ENCODE results near the gene RTN1.
"Not testable (repeated sequence)": the region's sequence is repeated elsewhere in the genome, so short reads cannot be mapped to it uniquely, and the experiment has no call there.

Gene RTN1

GRCh38 chr14:59657769-59658168 is 212.8 kb downstream of the RTN1 start:
- H3K4me1 ChIP-seq (ENCODE audit: control insufficient read depth, insufficient read depth, low read length): no peaks in the 10 kb centered on the region
- no peaks in the 10 kb centered on the region for H3K36me3 ChIP-seq (ENCODE audit: control insufficient read depth, insufficient read depth, low read length)

GRCh38 chr14:59656473-59656872 is 214.1 kb downstream of the RTN1 start:
- H3K9ac ChIP-seq (ENCODE audit: low read depth, low read length): no peak overlapping the region
- no peaks in the 10 kb centered on the region for H3K36me3 ChIP-seq (ENCODE audit: control insufficient read depth, insufficient read depth, low read length)
- H3K27me3 ChIP-seq (ENCODE audit: control insufficient read depth, insufficient read depth, low read length): no peaks in the 10 kb centered on the region
- no peaks in the 10 kb centered on the region for H3K4me1 ChIP-seq (ENCODE audit: control insufficient read depth, insufficient read depth, low read length)
- peaks cover 6% of the 10 kb centered on the region; the same call in 1 of the 2 replicates for H3K9me3 ChIP-seq (ENCODE audit: control insufficient read depth, insufficient read depth, low read length)
- no peak overlapping the region for H3K27ac ChIP-seq (ENCODE audit: low read depth, low read length)
- H3K4me3 ChIP-seq (ENCODE audit: low read depth, low read length): no peak overlapping the region

More at GRCh38 chr14:59657769-59658168, 212.8 kb downstream of the RTN1 start:
- Histone ChIP-seq H3K9ac (ENCODE audit: low read depth, low read length) (no peak overlapping the region), H3K27ac (ENCODE audit: low read depth, low read length) (no peak overlapping the region), H3K4me3 (ENCODE audit: low read depth, low read length) (no peak overlapping the region), H3K9me3 (ENCODE audit: control insufficient read depth, insufficient read depth, low read length) (peaks cover 6% of the 10 kb centered on the region; the same call in 1 of the 2 replicates), H3K27me3 (ENCODE audit: control insufficient read depth, insufficient read depth, low read length) (no peaks in the 10 kb centered on the region)

DNA sequence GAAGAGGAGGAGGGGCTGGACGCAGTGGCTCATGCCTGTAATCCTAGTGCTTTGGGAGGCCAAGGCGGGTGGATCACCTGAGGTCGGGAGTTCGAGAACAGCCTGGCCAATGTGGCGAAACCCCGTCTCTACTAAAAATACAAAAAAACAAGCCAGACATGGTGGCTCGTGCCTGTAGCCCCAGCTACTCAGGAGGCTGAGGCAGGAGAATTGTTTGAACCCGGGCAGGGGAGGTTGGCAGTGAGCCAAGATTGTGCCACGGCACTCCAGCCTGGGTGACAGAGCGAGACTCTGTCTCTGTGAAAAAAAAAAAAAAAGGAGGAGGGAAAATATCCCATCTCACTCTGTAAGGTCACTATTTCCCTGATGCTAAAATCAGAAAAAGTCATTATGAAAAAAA is 216.4 kb downstream of the RTN1 start:
- H3K27me3 ChIP-seq (ENCODE audit: control insufficient read depth, insufficient read depth, low read length); H3K9ac ChIP-seq (ENCODE audit: low read depth, low read length); H3K9me3 ChIP-seq (ENCODE audit: control insufficient read depth, insufficient read depth, low read length); H3K4me3 ChIP-seq (ENCODE audit: low read depth, low read length); H3K36me3 ChIP-seq (ENCODE audit: control insufficient read depth, insufficient read depth, low read length); H3K4me1 ChIP-seq (ENCODE audit: control insufficient read depth, insufficient read depth, low read length); H3K27ac ChIP-seq (ENCODE audit: low read depth, low read length): not testable (repeated sequence)

- H3K36me3 ChIP-seq (ENCODE audit: control insufficient read depth, insufficient read depth, low read length); H3K27me3 ChIP-seq (ENCODE audit: control insufficient read depth, insufficient read depth, low read length); H3K27ac ChIP-seq (ENCODE audit: low read depth, low read length); H3K9ac ChIP-seq (ENCODE audit: low read depth, low read length); H3K4me1 ChIP-seq (ENCODE audit: control insufficient read depth, insufficient read depth, low read length); H3K4me3 ChIP-seq (ENCODE audit: low read depth, low read length): not testable (repeated sequence)
- peaks cover 29% of the 10 kb centered on the region for H3K9me3 ChIP-seq (ENCODE audit: control insufficient read depth, insufficient read depth, low read length)
Observed at GRCh38 chr14:59646832-59647231, 223.7 kb downstream of the RTN1 start.

DNA sequence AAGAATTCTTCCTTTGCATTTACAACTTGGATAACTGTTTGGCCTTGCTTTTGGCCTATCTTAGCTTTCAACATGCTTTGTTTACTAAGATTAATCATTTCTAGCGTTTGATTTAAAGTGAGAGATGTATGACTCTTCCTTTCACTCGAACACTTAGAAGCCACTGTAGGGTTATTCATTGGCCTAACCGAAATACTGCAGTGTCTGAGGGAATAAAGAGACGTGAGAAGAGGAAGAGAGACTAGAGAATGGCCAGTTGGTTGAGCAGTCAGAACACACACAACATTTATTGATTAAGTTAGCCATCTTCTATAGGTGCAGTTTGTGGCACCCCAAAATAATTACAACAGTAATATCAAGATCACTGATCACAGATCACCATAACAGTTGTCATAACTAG is 231.7 kb downstream of the RTN1 start:
- H3K36me3 ChIP-seq (ENCODE audit: control insufficient read depth, insufficient read depth, low read length): no peaks in the 10 kb centered on the region
- peaks cover 10% of the 10 kb centered on the region; the same call in 1 of the 2 replicates for H3K9me3 ChIP-seq (ENCODE audit: control insufficient read depth, insufficient read depth, low read length)
- no peak overlapping the region for H3K27ac ChIP-seq (ENCODE audit: low read depth, low read length)
- no peak overlapping the region for H3K4me3 ChIP-seq (ENCODE audit: low read depth, low read length)
- H3K4me1 ChIP-seq (ENCODE audit: control insufficient read depth, insufficient read depth, low read length): no peaks in the 10 kb centered on the region
- no peaks in the 10 kb centered on the region for H3K27me3 ChIP-seq (ENCODE audit: control insufficient read depth, insufficient read depth, low read length)
- H3K9ac ChIP-seq (ENCODE audit: low read depth, low read length): no peak overlapping the region

DNA sequence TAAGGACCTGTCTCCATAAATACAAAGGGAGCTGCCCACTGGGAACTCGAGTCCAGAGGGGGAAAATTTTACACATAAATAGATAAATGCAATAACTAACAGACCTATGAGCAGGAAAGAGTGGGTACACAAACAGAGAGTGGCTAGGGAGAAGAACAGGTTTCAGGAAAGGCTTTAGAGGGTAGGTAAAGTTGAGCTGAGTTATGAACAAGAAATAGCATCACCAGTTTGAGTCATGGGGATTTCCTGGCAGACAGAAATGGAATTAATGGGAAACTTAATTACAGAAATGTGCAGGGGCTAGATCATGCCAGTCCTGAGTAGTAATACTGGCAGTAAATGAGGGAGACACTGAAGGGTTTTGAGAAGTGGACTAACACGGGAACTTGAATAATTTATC is 236.0 kb downstream of the RTN1 start:
- Histone ChIP-seq H3K36me3 (ENCODE audit: control insufficient read depth, insufficient read depth, low read length) (no peaks in the 10 kb centered on the region), H3K27me3 (ENCODE audit: control insufficient read depth, insufficient read depth, low read length) (peaks cover 17% of the 10 kb centered on the region), H3K4me3 (ENCODE audit: low read depth, low read length) (no peak overlapping the region), H3K27ac (ENCODE audit: low read depth, low read length) (no peak overlapping the region), H3K9me3 (ENCODE audit: control insufficient read depth, insufficient read depth, low read length) (no peaks in the 10 kb centered on the region), H3K9ac (ENCODE audit: low read depth, low read length) (no peak overlapping the region), H3K4me1 (ENCODE audit: control insufficient read depth, insufficient read depth, low read length) (peaks cover 8% of the 10 kb centered on the region)

GRCh38 chr14:59633486-59633885 is 237.1 kb downstream of the RTN1 start:
- H3K9ac ChIP-seq (ENCODE audit: low read depth, low read length): no peak overlapping the region
- no peaks in the 10 kb centered on the region for H3K9me3 ChIP-seq (ENCODE audit: control insufficient read depth, insufficient read depth, low read length)
- peaks cover 8% of the 10 kb centered on the region for H3K4me1 ChIP-seq (ENCODE audit: control insufficient read depth, insufficient read depth, low read length)
- H3K27me3 ChIP-seq (ENCODE audit: control insufficient read depth, insufficient read depth, low read length): peaks cover 22% of the 10 kb centered on the region
- no peaks in the 10 kb centered on the region for H3K36me3 ChIP-seq (ENCODE audit: control insufficient read depth, insufficient read depth, low read length)
- no peak overlapping the region for H3K4me3 ChIP-seq (ENCODE audit: low read depth, low read length)
- no peak overlapping the region for H3K27ac ChIP-seq (ENCODE audit: low read depth, low read length)

- Histone ChIP-seq H3K9me3 (ENCODE audit: control insufficient read depth, insufficient read depth, low read length) (no peaks in the 10 kb centered on the region), H3K4me1 (ENCODE audit: control insufficient read depth, insufficient read depth, low read length) (peaks cover 8% of the 10 kb centered on the region), H3K9ac (ENCODE audit: low read depth, low read length) (no peak overlapping the region), H3K27ac (ENCODE audit: low read depth, low read length) (no peak overlapping the region), H3K27me3 (ENCODE audit: control insufficient read depth, insufficient read depth, low read length) (peaks cover 22% of the 10 kb centered on the region), H3K36me3 (ENCODE audit: control insufficient read depth, insufficient read depth, low read length) (no peaks in the 10 kb centered on the region), H3K4me3 (ENCODE audit: low read depth, low read length) (no peak overlapping the region)
Observed at GRCh38 chr14:59632381-59632780, 238.2 kb downstream of the RTN1 start.

DNA sequence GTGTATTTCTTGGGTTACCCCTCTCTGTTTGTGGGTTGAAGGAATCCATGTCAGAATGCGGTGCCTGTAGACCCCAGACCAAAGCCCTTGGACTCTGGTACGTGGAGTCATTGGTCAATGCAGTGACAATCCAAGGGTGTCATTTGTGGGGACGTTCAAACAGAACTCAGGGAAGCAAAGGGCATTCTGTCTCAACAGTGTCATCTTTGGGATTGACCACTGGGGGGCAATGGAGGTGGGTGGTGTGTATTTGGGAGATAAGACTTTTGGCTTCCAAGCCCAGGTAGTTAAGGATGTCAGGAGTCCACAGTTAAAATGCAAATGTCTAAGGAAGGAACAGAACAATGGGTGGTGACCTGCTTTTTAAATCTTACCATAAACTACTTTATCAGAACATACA is 239.3 kb downstream of the RTN1 start:
- Histone ChIP-seq H3K9ac (ENCODE audit: low read depth, low read length) (no peak overlapping the region), H3K4me1 (ENCODE audit: control insufficient read depth, insufficient read depth, low read length) (peaks cover 8% of the 10 kb centered on the region), H3K27me3 (ENCODE audit: control insufficient read depth, insufficient read depth, low read length) (peaks cover 22% of the 10 kb centered on the region), H3K9me3 (ENCODE audit: control insufficient read depth, insufficient read depth, low read length) (no peaks in the 10 kb centered on the region), H3K27ac (ENCODE audit: low read depth, low read length) (no peak overlapping the region), H3K4me3 (ENCODE audit: low read depth, low read length) (0 out of 2 replicates have a peak overlapping the region, but pooled peaks have one; percentile 65), H3K36me3 (ENCODE audit: control insufficient read depth, insufficient read depth, low read length) (no peaks in the 10 kb centered on the region)

DNA sequence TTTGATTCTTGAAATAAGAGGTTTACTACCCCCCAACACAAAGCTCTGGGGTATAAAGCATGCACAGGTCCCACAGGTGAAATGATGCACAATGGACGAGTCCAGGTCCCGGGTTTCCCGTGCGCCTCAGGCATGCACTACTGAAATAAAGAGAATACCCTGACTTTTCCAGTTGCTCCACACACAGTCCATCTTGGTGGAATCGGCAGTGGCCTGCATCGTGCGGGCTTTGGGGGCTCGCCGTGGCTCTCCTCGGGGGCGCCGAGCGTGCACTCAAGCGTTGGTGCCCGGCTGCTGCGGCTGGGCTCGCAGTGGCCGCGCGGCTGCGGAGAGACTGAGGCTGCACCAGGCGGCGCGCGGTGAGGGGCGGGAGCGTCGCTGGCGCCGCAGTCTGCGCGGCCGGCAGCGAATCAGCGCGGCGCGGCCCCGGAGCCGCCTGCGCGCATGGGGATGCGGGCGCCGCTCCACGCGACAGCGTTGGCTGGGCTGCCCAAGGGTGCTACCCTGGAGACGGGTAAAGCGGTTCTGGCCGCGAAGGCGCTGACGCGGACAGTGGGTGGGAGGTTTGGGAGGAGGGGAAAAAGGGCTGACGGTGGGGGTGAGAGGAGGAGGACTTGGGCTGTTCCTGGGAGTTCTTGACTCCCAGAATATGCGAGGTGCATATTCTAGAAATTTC is 240.2 kb downstream of the RTN1 start:
- Histone ChIP-seq H3K4me3 (ENCODE audit: low read depth, low read length) (peak overlapping the region; percentile 65), H3K36me3 (ENCODE audit: control insufficient read depth, insufficient read depth, low read length) (no peaks in the 10 kb centered on the region), H3K9me3 (ENCODE audit: control insufficient read depth, insufficient read depth, low read length) (no peaks in the 10 kb centered on the region), H3K9ac (ENCODE audit: low read depth, low read length) (peak overlapping the region; percentile 49), H3K27ac (ENCODE audit: low read depth, low read length) (no peak overlapping the region), H3K4me1 (ENCODE audit: control insufficient read depth, insufficient read depth, low read length) (peaks cover 8% of the 10 kb centered on the region), H3K27me3 (ENCODE audit: control insufficient read depth, insufficient read depth, low read length) (peaks cover 22% of the 10 kb centered on the region)

DNA sequence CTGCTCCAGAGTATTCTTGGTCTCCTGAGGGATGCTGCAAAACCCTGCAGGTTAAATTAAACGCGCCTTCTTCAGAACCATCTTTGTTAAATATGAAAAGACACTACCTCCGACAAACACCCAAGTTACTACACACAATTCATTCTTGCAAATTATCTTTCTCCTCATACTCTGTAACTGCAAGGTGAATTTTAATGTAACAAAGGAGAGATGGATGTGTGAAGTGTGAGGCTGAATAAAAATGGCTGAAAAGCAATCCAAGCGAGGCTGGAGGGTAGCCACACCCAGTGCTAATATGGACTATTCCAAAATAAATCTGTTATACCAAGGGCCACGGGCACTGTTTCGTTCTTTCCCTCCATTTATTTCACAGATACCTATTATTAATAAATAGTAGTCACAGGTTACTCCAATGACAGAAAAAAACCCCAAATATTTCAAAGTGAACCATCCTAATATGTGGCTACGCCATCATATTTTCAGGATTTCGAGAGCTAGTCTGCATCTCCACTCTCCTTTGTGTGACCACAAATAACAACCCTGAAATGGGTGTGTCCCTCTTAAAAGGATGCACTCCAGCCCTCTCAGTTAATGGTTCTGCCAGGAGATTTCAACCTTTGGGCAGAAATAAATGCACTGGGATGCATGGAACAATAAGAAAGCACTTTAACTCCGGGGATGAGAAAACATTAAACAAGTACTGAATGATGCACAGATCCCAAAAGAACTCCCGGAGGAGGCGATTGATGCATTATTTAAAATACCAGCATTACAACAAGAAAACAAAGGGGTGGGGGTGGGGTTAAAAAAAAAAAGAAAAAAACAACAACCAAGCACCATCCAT is 240.9 kb downstream of the RTN1 start:
- no peaks in the 10 kb centered on the region for H3K9me3 ChIP-seq (ENCODE audit: control insufficient read depth, insufficient read depth, low read length)
- no peak overlapping the region for H3K27ac ChIP-seq (ENCODE audit: low read depth, low read length)
- no peaks in the 10 kb centered on the region for H3K36me3 ChIP-seq (ENCODE audit: control insufficient read depth, insufficient read depth, low read length)
- peaks cover 22% of the 10 kb centered on the region for H3K27me3 ChIP-seq (ENCODE audit: control insufficient read depth, insufficient read depth, low read length)
- H3K9ac ChIP-seq (ENCODE audit: low read depth, low read length): 0 out of 2 replicates have a peak overlapping the region, but pooled peaks have one; percentile 49
- H3K4me1 ChIP-seq (ENCODE audit: control insufficient read depth, insufficient read depth, low read length): peaks cover 8% of the 10 kb centered on the region
- H3K4me3 ChIP-seq (ENCODE audit: low read depth, low read length): peak overlapping the region; percentile 65

Data from HUES48 (cell line).